SU-DHL-6 (cell line): ENCODE results near the gene SUSD6.

Experiments
- CTCF ChIP-seq: fragments of 200-600 bp; sonication (generic); IDR thresholded peaks from one replicate; pipeline ENCODE4 v1.5.1; 2017; ENCODE audit warnings: antibody characterized with exemption, mild to moderate bottlenecking, low read length, moderate library complexity; ENCODE audit not compliant: insufficient read depth, poor library complexity, severe bottlenecking
- EZH2phosphoT487 ChIP-seq: fragments of 200-600 bp; sonication (generic), shearing (Covaris generic); conservative IDR thresholded peaks from 2 replicates; pipeline ENCODE4 v1.6.1; 2018; ENCODE audit warnings: mild to moderate bottlenecking, antibody characterized with exemption, low read length, moderate library complexity, mixed read lengths

- TF ChIP-seq CTCF (no peak), EZH2phosphoT487 (no peak)
Measured at GRCh38 chr14:69682621-69683263, 71.3 kb downstream of the SUSD6 start.
